Measurements from ENCODE around the gene PNRC2.

The PNRC2 gene

GRCh38 chr1:23959461-23960290 is at the start of gene PNRC2:
Gene PNRC2 (plus strand): TSS chr1:23959828. CDS start chr1:23961458, 1,630 bp downstream.
- DNase-seq = peak; percentile 97

GRCh38 chr1:23910144-23910543 is 49.5 kb upstream of the PNRC2 start:
- DNase-seq = no peak

- DNase-seq = no peak
These were observed 48.9 kb upstream of the PNRC2 start for GRCh38 chr1:23910553-23911246.

GRCh38 chr1:23911921-23912320 is 47.7 kb upstream of the PNRC2 start:
- no peak for DNase-seq

- DNase-seq = no peak
These were observed 46.3 kb upstream of the PNRC2 start, which contains the start of gene CNR2 for GRCh38 chr1:23913212-23913880. Gene CNR2 (minus strand): TSS chr1:23913362. CDS start chr1:23875617, 37,745 bp downstream.

GRCh38 chr1:23914921-23915320 is 44.7 kb upstream of the PNRC2 start:
- DNase-seq = no peak

- DNase-seq = no peak
These were observed 44.2 kb upstream of the PNRC2 start for GRCh38 chr1:23915466-23915865.

- DNase-seq = peak; percentile 58
These were observed 43.2 kb upstream of the PNRC2 start for GRCh38 chr1:23916209-23917131.

- DNase-seq = no peak
These were observed 37.2 kb upstream of the PNRC2 start for GRCh38 chr1:23922321-23922943.

GRCh38 chr1:23923592-23924499 is 35.8 kb upstream of the PNRC2 start:
- no peak for DNase-seq

GRCh38 chr1:23924601-23925000 is 35.0 kb upstream of the PNRC2 start:
- DNase-seq = no peak

- DNase-seq = no peak
These were observed 34.3 kb upstream of the PNRC2 start for GRCh38 chr1:23925279-23925678.

- no peak for DNase-seq
These were observed 32.5 kb upstream of the PNRC2 start for GRCh38 chr1:23927097-23927496.

GRCh38 chr1:23928789-23929188 is 30.8 kb upstream of the PNRC2 start:
- no peak for DNase-seq

GRCh38 chr1:23930270-23930669 is 29.4 kb upstream of the PNRC2 start:
- no peak for DNase-seq

- no peak for DNase-seq
These were observed 28.7 kb upstream of the PNRC2 start for GRCh38 chr1:23930861-23931490.

- DNase-seq = no peak
These were observed 28.1 kb upstream of the PNRC2 start for GRCh38 chr1:23931491-23931880.

GRCh38 chr1:23936481-23937176 is 23.0 kb upstream of the PNRC2 start:
- no peak for DNase-seq

GRCh38 chr1:23947366-23947765 is 12.3 kb upstream of the PNRC2 start:
- no peak for DNase-seq

- DNase-seq = no peak
These were observed 6.6 kb upstream of the PNRC2 start for GRCh38 chr1:23953020-23953419.

All from stimulated activated CD4-positive, alpha-beta T cell treated with anti-CD3 and anti-CD28 coated beads, Interleukin-1b, Interleukin-23, amount 100 ng/mL, for 48 hours (primary cell).